GM23338 (cell line): ENCODE measurements around the gene RAB2B. TPM values are rescaled to one million over a fixed set of nuclear protein-coding genes. Genes with fewer than 3 reads are reported as not detected.

Source experiments
- ATAC-seq: fragments of 200-7000 bp; cut with Tn5 transposase; 3 replicates; pipeline ENCODE4 v1.9.1; 2020
- DNase-seq: peaks from one replicate; pipeline ENCODE4 v3.0.0-alpha.2; 2015; ENCODE audit warnings: low spot score
- H2AFZ ChIP-seq: fragments of 200-600 bp; sonication (generic); 2 replicates; pipeline ENCODE4 v1.8.0; 2016; ENCODE audit warnings: antibody characterized with exemption, mild to moderate bottlenecking, moderate library complexity
- H3F3A ChIP-seq: fragments of 200-600 bp; sonication (generic); replicated peaks from 2 replicates; pipeline ENCODE4 v1.8.0; 2017; ENCODE audit warnings: antibody characterized with exemption, mixed run types, low read depth
- H3K27ac ChIP-seq: fragments of 200-600 bp; sonication (generic); 2 replicates; pipeline ENCODE4 v1.6.1; 2016; ENCODE audit warnings: low read depth
- H3K27me3 ChIP-seq: fragments of 200-600 bp; sonication (generic); 2 replicates; pipeline ENCODE4 v1.8.0; 2016; ENCODE audit warnings: mild to moderate bottlenecking, mixed run types, moderate library complexity; ENCODE audit not compliant: insufficient read depth
- H3K36me3 ChIP-seq: fragments of 200-600 bp; sonication (generic); 2 replicates; pipeline ENCODE4 v1.8.0; 2016; ENCODE audit warnings: mild to moderate bottlenecking; ENCODE audit not compliant: insufficient read depth
- H3K4me1 ChIP-seq: fragments of 200-600 bp; sonication (generic); 2 replicates; pipeline ENCODE4 v1.8.0; 2016; ENCODE audit warnings: mild to moderate bottlenecking, moderate library complexity; ENCODE audit not compliant: insufficient read depth
- H3K4me2 ChIP-seq: fragments of 200-600 bp; sonication (generic); 2 replicates; pipeline ENCODE4 v1.7.1; 2017; ENCODE audit warnings: mixed run types
- H3K4me3 ChIP-seq: fragments of 200-600 bp; sonication (generic); 2 replicates; pipeline ENCODE4 v1.6.1; 2016; ENCODE audit warnings: mixed run types
- H3K79me2 ChIP-seq: fragments of 200-600 bp; sonication (generic); replicated peaks from 2 replicates; pipeline ENCODE4 v1.8.0; 2017; ENCODE audit warnings: mild to moderate bottlenecking; ENCODE audit not compliant: insufficient read depth
- H3K9me2 ChIP-seq: fragments of 200-600 bp; sonication (generic); 2 replicates; pipeline ENCODE4 v1.8.0; 2017; ENCODE audit not compliant: insufficient read depth
- H4K20me1 ChIP-seq: fragments of 200-600 bp; sonication (generic); replicated peaks from 2 replicates; pipeline ENCODE4 v1.8.0; 2017; ENCODE audit warnings: mild to moderate bottlenecking; ENCODE audit not compliant: insufficient read depth
- H3K27ac Mint-ChIP-seq: 2 replicates; pipeline ENCODE4 v1.8.0; 2020; ENCODE audit warnings: inconsistent platforms, mild to moderate bottlenecking, moderate library complexity, mixed read lengths
- H3K27me3 Mint-ChIP-seq: 3 replicates; pipeline ENCODE4 v1.8.0; 2022; ENCODE audit warnings: low read depth, mild to moderate bottlenecking, moderate library complexity, mixed read lengths, inconsistent platforms; ENCODE audit not compliant: insufficient read depth, poor library complexity
- H3K36me3 Mint-ChIP-seq: 3 replicates; pipeline ENCODE4 v1.8.0; 2021; ENCODE audit warnings: low read depth, mild to moderate bottlenecking, inconsistent platforms, moderate library complexity, mixed read lengths
- H3K4me1 Mint-ChIP-seq: 3 replicates; pipeline ENCODE4 v1.8.0; 2020; ENCODE audit warnings: mild to moderate bottlenecking, inconsistent platforms, mixed read lengths
- H3K4me3 Mint-ChIP-seq: 3 replicates; pipeline ENCODE4 v1.8.0; 2021; ENCODE audit warnings: moderate library complexity, mild to moderate bottlenecking, inconsistent platforms, mixed read lengths
- H3K9me3 Mint-ChIP-seq: 3 replicates; pipeline ENCODE4 v1.8.0; 2020; ENCODE audit warnings: moderate library complexity, mild to moderate bottlenecking, inconsistent platforms, mixed read lengths
- CREB1 ChIP-seq: fragments of 250-450 bp; sonication (Bioruptor Pico); IDR thresholded peaks from 2 replicates; pipeline ENCODE4 v1.5.0; 2020; ENCODE audit warnings: low read depth, mild to moderate bottlenecking, moderate library complexity
- EZH2 ChIP-seq: fragments of 200-600 bp; sonication (generic); IDR thresholded peaks from one replicate; pipeline ENCODE4 v1.8.0; 2017; ENCODE audit warnings: antibody characterized with exemption, mild to moderate bottlenecking, low read depth; ENCODE audit not compliant: unreplicated experiment
- EZH2phosphoT487 ChIP-seq: fragments of 200-600 bp; sonication (generic); IDR thresholded peaks from one replicate; pipeline ENCODE4 v1.8.1; 2018; ENCODE audit warnings: antibody characterized with exemption; ENCODE audit not compliant: unreplicated experiment
- JUNB ChIP-seq: IDR thresholded peaks from one replicate; pipeline ENCODE4 v1.6.1; 2016; ENCODE audit warnings: antibody characterized with exemption; ENCODE audit not compliant: unreplicated experiment
- NANOG ChIP-seq: IDR thresholded peaks from 2 replicates; pipeline ENCODE4 v1.6.1; 2016; ENCODE audit warnings: antibody characterized with exemption, borderline replicate concordance
- POLR2AphosphoS5 ChIP-seq: IDR thresholded peaks from 2 replicates; pipeline ENCODE4 v1.6.1; 2016; ENCODE audit warnings: antibody characterized with exemption, low read depth
- STAT1 ChIP-seq: IDR thresholded peaks from one replicate; pipeline ENCODE4 v1.6.1; 2016; ENCODE audit warnings: antibody characterized with exemption; ENCODE audit not compliant: unreplicated experiment
- ZNF114 ChIP-seq: fragments of 250-450 bp; sonication (Bioruptor Pico); IDR thresholded peaks from 2 replicates; pipeline ENCODE4 v1.5.0; 2020; ENCODE audit warnings: mild to moderate bottlenecking, moderate library complexity
- ZNF331 ChIP-seq: fragments of 250-450 bp; sonication (Bioruptor Pico); IDR thresholded peaks from 2 replicates; pipeline ENCODE4 v1.5.0; 2020; ENCODE audit warnings: low read depth, mild to moderate bottlenecking, moderate library complexity
- polyA plus RNA-seq: library from polyadenylated mRNA; unstranded; fragments of >200 nt; fragmentation: Nextera tagmentation; extraction: Ambion mirVana; gene quantifications from 2 replicates; pipeline ENCODE4 v1.2.1, GENCODE V29; 2016
- total RNA-seq: library from RNA; depleted of rRNA; stranded (reverse); fragments of >200 nt; shearing (Covaris generic); gene quantifications from 2 replicates; pipeline ENCODE4 v1.2.3, GENCODE V29; 2014
- TF ChIP-seq, protein P1 (sequence below), 2 experiments: fragments of 200-600 bp in 1 of 2; sonication (generic) in 1 of 2; conservative IDR thresholded peaks; 2 replicates each; pipeline versions ENCODE4 v1.5.1 to v1.6.1; 2016 to 2017; ENCODE audit warnings: antibody characterized with exemption in 2 of 2, low read depth in 2 of 2, mild to moderate bottlenecking in 2 of 2, moderate library complexity in 1 of 2
- TF ChIP-seq, protein P2 (sequence below): IDR thresholded peaks from 2 replicates; pipeline ENCODE4 v1.6.1; 2016; ENCODE audit warnings: antibody characterized with exemption
- TF ChIP-seq, protein P3 (sequence below): IDR thresholded peaks from one replicate; pipeline ENCODE4 v1.6.1; 2018; ENCODE audit warnings: antibody characterized with exemption; ENCODE audit not compliant: unreplicated experiment

Gene RAB2B
- total and polyA plus RNA-seq, 2 experiments from 2014 or later: 12.9 to 29.9 TPM

DNA sequence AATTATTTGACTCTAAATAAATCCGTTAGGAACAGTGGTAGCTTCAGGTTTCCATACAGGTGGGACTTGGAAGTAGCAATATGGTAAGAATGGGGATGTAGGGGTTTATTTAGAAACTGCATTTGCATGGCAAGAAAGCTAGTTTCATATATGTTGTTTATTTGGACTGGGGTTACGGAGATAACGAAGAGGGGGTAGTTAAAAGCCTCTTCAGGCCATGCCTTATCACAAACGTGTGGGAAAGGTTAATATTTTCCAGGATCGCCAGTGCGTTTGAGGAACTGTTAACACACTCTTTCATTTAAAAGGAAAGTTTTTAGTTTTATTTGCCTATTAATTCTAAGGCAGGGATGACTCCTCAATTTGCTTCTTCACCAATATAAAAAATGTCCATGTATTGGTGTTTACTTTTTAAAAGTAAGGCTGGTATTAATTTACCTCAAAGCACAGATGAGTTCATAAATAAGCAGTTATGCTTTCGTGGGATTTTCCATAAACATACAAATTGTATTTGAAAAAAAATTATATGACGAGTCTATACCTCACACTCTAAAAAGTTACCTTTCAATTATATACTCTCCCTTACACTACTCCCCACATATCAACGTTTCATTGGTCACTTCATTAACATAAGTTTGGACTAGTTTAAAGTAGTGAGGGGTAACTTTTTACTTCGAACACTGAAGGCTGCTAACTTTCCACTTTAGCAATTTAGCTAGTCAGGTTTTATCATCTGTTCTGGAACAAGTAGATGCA is 814 bp downstream of the RAB2B start (continued):
- TF ChIP-seq JUNB (no peak), STAT1 (no peak), NANOG (no peak), ZNF331 (no peak)
- TF ChIP-seq, protein P1, sequence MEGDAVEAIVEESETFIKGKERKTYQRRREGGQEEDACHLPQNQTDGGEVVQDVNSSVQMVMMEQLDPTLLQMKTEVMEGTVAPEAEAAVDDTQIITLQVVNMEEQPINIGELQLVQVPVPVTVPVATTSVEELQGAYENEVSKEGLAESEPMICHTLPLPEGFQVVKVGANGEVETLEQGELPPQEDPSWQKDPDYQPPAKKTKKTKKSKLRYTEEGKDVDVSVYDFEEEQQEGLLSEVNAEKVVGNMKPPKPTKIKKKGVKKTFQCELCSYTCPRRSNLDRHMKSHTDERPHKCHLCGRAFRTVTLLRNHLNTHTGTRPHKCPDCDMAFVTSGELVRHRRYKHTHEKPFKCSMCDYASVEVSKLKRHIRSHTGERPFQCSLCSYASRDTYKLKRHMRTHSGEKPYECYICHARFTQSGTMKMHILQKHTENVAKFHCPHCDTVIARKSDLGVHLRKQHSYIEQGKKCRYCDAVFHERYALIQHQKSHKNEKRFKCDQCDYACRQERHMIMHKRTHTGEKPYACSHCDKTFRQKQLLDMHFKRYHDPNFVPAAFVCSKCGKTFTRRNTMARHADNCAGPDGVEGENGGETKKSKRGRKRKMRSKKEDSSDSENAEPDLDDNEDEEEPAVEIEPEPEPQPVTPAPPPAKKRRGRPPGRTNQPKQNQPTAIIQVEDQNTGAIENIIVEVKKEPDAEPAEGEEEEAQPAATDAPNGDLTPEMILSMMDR (conservative IDR thresholded peaks at IDR 0.05; ENCODE audit: low read depth in 2 of 2): no peak
- TF ChIP-seq, protein P2, sequence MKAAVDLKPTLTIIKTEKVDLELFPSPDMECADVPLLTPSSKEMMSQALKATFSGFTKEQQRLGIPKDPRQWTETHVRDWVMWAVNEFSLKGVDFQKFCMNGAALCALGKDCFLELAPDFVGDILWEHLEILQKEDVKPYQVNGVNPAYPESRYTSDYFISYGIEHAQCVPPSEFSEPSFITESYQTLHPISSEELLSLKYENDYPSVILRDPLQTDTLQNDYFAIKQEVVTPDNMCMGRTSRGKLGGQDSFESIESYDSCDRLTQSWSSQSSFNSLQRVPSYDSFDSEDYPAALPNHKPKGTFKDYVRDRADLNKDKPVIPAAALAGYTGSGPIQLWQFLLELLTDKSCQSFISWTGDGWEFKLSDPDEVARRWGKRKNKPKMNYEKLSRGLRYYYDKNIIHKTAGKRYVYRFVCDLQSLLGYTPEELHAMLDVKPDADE: no peak

DNA sequence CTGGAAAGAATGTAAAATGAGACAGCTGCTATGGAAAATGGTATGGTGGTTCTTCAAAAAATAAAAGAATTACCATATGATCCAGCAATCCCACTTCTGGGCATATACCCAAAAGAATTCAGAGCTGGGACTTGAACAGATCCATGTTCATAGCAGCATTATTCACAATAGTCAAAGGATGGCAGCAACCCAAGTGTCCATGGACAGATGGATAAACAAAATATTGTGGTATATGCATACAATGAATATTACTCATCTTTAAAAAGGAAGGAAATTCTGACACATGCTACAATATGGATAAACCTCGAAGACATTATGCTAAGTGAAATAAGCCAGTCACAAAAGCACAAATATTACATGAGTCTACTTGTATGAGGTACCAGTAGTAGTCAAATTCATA is 9.1 kb downstream of the RAB2B start:
- no peaks in the 10 kb centered on the region for H3K27me3 ChIP-seq
- no peak overlapping the region for H2AFZ ChIP-seq
- peaks cover 6% of the 10 kb centered on the region for H3F3A ChIP-seq
- no peak overlapping the region for H3K27ac ChIP-seq
- H3K36me3 ChIP-seq: peaks cover 11% of the 10 kb centered on the region; the same call in 1 of the 2 replicates
- no peaks in the 10 kb centered on the region for H3K4me1 ChIP-seq
- no peak overlapping the region for H3K4me2 ChIP-seq
- no peaks in the 10 kb centered on the region for H3K9me2 ChIP-seq
- no peaks in the 10 kb centered on the region; the same call in 1 of the 2 replicates for H3K79me2 ChIP-seq
- no peaks in the 10 kb centered on the region for H3K4me1 Mint-ChIP-seq
- H3K9me3 Mint-ChIP-seq: no peaks in the 10 kb centered on the region
- H4K20me1 ChIP-seq: no peaks in the 10 kb centered on the region
- H3K27me3 Mint-ChIP-seq: peaks cover 7% of the 10 kb centered on the region
- no peak overlapping the region for H3K27ac Mint-ChIP-seq
- ATAC-seq (no peak), DNase-seq (no peak)
- H3K36me3 Mint-ChIP-seq: peaks cover 55% of the 10 kb centered on the region
- no peak overlapping the region for H3K4me3 Mint-ChIP-seq
- no peak overlapping the region for H3K4me3 ChIP-seq
- TF ChIP-seq, protein P1 (conservative IDR thresholded peaks at IDR 0.05; ENCODE audit: low read depth in 2 of 2): no peak
- TF ChIP-seq, protein P2: no peak
- TF ChIP-seq EZH2phosphoT487 (no peak), CREB1 (no peak), ZNF331 (no peak), STAT1 (no peak), EZH2 (no peak), ZNF114 (CRISPR knock-in tag) (no peak), POLR2AphosphoS5 (no peak), NANOG (no peak), JUNB (no peak)
- TF ChIP-seq, protein P3, sequence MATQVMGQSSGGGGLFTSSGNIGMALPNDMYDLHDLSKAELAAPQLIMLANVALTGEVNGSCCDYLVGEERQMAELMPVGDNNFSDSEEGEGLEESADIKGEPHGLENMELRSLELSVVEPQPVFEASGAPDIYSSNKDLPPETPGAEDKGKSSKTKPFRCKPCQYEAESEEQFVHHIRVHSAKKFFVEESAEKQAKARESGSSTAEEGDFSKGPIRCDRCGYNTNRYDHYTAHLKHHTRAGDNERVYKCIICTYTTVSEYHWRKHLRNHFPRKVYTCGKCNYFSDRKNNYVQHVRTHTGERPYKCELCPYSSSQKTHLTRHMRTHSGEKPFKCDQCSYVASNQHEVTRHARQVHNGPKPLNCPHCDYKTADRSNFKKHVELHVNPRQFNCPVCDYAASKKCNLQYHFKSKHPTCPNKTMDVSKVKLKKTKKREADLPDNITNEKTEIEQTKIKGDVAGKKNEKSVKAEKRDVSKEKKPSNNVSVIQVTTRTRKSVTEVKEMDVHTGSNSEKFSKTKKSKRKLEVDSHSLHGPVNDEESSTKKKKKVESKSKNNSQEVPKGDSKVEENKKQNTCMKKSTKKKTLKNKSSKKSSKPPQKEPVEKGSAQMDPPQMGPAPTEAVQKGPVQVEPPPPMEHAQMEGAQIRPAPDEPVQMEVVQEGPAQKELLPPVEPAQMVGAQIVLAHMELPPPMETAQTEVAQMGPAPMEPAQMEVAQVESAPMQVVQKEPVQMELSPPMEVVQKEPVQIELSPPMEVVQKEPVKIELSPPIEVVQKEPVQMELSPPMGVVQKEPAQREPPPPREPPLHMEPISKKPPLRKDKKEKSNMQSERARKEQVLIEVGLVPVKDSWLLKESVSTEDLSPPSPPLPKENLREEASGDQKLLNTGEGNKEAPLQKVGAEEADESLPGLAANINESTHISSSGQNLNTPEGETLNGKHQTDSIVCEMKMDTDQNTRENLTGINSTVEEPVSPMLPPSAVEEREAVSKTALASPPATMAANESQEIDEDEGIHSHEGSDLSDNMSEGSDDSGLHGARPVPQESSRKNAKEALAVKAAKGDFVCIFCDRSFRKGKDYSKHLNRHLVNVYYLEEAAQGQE: no peak
